Fibroblast of the conjunctiva (primary cell): ENCODE data around the gene GATAD2B.
"Not testable (repeated sequence)": the region's sequence is repeated elsewhere in the genome, so short reads cannot be mapped to it uniquely, and the experiment has no call there.

Experiments
- DNase-seq: peaks from one replicate; pipeline ENCODE4 v3.0.0-alpha.2; 2010; ENCODE audit warnings: low read depth

The GATAD2B gene

GRCh38 chr1:153929981-153930948, 7.5 kb upstream of the GATAD2B start:
- no peak for DNase-seq

DNA sequence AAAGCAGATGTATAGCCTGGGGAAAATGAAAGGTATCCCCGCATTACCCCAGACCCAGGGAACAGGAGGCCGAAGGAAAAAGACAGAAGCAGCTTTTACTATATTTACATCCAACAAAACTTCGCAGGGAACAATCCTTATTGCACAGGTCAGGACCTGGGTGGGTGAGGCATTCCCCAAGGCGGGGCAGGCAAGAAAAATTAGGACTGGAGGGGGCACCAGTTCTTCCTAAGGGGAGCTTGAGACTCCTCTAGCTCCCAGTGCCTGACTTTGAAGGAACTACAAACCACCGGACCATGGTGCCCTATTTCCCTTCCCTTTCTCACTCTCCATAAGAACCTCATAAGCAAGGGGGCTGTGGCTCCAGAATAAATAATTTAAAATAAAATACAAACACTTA, 6.7 kb upstream of the GATAD2B start:
- DNase-seq = no peak

DNA sequence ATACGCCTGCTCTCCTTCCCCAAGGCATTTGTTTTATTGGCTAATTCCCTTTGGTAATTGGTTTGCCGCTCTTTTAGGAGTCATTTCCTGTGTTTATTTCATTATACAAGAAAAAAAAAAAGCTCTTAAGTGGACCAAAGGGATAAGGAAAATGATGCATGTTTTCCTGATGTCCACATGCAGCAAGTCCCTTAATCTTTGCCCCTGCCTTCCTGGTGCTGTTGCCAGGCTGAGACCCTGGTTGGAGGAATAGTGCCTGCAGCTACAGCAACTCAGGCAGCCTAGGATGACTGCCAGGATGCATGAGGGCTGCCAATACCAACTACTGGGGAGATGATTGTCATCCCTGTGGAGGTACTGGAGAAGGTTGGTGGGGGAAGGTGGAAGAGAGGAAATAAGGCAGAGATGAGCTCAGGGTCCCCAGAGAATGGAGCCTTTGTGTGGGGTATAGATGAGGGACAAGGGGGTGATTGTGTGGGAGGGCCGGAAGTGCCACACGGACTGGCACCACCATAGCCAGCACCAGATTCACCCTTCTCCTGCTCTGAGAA, 6.1 kb upstream of the GATAD2B start:
- DNase-seq = no peak

DNA sequence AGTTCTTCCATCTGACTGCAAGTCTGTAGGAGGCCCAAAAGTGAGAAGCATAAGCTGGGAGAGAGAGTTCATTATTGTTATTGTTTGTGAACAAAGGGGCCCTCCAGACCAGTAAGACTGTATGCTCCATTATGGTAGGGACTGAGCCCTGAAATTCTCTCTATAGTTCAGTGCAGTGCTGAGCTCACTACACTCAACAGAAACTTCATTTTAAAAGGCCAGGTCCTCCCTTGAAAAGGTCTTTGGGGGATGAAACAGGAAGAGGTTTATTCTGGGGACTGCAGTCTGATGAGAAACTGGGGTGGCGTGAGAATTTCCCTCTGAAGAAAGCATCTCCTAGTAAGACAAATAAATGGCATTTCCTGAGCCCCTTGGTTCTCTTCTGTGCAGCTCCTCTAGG, 5.5 kb upstream of the GATAD2B start:
- DNase-seq = no peak

GRCh38 chr1:153926405-153926804, 3.6 kb upstream of the GATAD2B start:
- DNase-seq = no peak

DNA sequence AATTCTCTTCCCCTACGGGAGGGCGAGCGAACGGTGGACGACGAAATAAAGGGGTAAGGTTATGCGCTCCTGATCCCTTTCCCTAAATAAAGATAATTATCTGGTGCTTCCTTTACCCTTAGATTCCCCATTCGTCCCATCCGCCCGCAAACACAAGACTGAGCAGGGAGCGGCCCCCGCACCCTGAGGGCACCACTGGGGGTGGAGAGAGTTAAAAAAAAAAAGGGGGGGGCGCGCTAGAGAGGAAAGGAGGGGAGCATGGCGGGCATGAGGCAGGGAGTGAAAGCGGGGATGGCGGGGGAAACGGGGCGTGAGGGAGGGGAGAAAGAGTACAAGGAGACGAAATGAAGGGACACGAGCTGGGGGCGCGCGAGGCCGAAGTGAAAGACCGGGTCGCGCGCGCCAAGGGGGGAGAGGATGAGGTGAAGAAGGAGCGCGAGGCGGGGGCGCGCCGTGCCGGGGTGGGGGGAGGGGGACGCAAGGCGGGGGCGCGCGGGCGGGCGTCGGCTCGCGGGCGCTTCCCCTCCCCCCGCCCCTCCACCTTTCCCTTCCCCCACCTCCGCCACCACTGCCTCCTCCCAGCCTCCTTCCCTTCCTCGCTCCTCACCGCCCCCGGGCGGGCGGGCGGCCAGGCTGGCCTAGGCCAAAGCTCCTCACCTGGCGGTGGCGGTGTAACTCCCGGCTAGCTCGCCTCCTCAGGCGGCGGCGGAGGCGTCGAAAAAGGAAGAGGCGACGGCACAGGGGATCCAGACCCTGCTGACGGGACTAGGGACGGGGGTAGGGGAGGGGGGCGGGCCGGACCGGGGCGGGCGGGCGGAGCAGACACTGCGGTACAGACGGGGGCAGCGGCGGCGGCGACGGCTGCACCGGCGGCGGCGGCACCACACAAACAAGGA, 448 bp downstream of the GATAD2B start:
- no peak for DNase-seq

GRCh38 chr1:153921803-153922075, 1.0 kb downstream of the GATAD2B start:
- DNase-seq = no peak

DNA sequence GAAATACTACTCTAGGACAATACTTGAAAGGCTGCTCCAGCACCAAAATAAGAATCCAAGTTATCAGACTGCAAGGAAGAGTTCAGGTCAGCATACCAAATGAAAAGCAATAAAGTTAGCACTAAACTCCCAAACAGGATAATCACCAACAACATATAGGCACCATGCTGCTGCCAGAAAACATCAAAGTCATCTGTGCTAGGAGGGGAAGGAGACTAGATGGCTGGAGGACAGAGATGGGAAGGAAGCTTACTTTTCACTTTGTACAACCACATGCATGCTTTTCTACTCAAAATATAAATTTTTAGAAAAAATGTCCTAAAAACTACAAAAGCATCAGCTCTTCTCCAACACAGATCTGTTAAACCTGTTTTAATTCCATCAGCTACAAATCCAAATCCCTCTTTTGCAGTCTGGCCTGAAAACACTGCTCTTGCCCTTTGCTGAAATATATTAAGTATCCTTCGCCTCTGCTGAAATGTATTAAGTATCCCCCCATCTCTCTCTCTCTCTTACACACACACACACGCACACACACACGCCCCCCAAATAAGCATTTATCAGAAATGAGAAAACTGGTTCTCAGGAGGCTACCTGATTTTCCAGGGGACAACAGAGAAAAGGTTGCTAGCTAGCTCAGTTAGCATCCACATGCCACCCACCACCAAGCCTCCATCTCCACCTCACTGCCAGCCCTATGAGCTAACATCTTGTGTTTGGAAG, 1.5 kb downstream of the GATAD2B start:
- no peak for DNase-seq

DNA sequence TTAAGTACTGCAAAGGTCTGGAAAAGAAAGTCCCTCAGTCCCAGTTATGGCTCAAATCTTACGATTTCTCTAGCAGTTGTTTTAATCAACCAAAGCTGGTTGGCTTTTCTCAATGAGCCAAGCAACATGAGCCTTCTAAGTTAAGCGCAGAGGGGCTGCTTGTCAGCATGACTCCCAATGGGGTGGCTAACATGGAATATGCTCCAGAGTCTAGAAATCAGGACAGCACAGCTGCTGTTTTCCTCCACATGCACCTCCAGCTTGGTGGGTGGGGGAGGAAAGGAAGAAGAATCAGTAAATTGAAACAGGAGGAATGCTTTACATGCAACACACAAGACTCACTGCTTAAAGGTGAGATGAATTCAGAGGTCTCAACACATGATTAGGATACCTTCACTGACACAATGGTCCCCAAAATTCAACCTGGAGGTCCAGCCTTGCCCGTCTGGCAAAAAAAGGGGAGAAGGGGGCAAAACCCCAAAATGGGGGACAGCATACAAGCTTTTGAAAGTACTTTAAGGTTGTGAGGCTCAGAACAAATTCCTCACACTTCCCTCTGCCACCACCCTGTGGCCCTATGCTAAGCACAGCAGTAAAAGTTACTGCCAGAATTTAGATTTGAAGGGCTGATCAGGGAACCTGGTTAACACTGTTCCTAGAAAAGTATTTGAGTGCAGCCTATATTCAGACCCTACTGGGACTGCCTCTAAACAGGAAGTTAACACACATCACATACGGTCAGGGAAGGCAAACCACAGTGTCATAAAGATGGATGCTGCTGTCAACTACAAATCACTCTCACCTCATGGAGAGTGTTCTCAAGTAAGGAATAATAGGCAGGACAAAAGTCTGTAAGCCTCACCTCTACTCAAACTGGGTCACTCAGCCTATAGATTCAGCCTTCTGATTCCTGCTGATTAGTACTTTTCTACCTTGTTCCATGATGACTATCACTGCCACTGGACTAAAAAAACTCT, 2.6 kb downstream of the GATAD2B start:
- DNase-seq = no peak

GRCh38 chr1:153916297-153916696, 6.5 kb downstream of the GATAD2B start:
- DNase-seq = no peak

DNA sequence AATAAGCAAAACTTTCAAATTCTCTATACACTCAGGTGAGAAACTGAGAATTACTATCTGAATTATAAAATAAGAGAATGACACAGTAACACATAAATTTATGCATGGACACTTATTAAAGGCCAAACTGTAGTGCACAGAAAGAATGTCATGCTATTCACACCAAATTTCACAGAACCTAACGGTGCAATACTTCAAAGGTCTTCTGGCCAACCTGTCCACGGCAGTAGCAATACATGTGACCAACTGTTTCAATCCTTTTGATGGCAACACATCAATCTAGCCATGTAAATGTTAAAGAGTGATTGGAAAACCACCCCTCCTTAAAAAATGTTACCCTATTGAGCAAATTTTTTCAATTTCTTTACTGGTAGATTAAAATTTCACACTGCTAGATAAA, 10.4 kb downstream of the GATAD2B start:
- DNase-seq = no peak

GRCh38 chr1:153910560-153910959, 12.2 kb downstream of the GATAD2B start:
- DNase-seq = not testable (repeated sequence)

DNA sequence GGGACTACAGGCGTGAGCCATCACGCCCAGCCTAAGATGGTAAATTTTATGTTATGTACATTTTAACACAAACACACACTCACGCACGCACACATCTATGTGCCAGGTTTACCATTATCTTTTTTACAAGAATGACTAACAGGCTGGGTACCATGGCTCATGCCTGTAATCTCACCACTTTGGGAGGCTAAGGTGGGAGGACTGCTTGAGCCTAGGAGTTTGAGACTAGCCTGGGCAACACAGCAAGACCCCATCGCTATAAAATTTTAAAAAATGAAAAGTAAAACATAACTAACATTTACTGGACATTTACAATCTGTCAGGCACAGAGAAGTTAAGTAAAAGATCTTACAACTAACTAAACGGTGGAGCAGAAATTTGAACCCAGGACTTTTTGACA, 14.7 kb downstream of the GATAD2B start:
- no peak for DNase-seq

GRCh38 chr1:153907134-153907533, 15.6 kb downstream of the GATAD2B start:
- no peak for DNase-seq

DNA sequence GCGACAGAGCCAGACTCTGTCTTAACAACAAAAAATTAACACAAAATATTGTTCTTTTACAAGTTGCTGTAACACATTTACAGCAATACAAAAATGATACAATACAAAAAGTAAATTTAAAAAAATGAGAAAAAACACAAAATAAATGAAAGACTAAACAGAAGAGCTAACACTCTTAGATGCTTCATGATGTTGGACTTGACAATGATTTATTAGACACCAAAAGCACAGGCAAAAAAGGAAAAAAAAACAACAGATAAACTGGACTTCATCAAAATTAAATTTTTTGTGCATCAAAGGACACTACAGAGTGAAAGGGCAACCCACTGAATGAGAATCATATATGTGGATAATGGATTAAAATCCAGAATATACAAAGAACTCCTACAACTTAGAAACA, 16.4 kb downstream of the GATAD2B start:
- no peak for DNase-seq

GRCh38 chr1:153905908-153906307, 16.9 kb downstream of the GATAD2B start:
- not testable (repeated sequence) for DNase-seq

DNA sequence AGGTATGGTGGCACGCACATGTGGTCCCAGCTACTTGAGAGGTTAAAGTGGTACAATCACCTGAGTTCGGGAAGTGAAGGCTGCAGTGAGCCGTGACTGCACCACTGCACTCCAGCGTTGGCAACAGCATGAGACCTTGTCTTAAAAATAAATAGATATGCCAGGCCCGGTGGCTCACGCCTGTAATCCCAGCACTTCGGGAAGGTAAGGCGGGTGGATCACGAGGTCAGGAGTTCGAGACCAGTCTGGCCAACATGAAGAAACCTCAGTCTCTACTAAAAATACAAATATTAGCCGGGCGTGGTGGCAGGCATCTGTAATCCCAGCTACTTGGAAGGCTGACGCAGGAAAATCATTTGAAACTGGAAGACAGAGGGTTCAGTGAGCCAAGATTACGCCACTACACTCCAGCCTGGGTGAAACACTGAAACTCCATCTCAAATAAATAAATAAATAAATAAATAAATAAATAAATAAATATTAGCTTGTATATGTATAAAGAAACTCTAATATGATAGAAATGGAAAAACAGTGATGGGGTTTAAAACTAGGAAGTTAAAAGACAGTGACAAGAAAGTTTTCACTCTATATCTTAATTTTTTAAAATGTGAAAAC, 18.8 kb downstream of the GATAD2B start:
- DNase-seq = no peak

GRCh38 chr1:153899509-153899908, 23.3 kb downstream of the GATAD2B start:
- no peak for DNase-seq

- not testable (repeated sequence) for DNase-seq
Measured at GRCh38 chr1:153895866-153896265, 26.9 kb downstream of the GATAD2B start.

- DNase-seq = not testable (repeated sequence)
Measured at GRCh38 chr1:153891042-153891441, 31.7 kb downstream of the GATAD2B start.
